ENCODE results near the gene LAMA5. TPM values are rescaled to one million over a fixed set of nuclear protein-coding genes. Genes with fewer than 3 reads are reported as not detected.

Gene LAMA5
- total and polyA plus RNA-seq, 2 of the 8 experiments (the other 6 are each of a cell fraction or from before 2014, with no cell fraction given), result 34.4 to 225 TPM

DNA sequence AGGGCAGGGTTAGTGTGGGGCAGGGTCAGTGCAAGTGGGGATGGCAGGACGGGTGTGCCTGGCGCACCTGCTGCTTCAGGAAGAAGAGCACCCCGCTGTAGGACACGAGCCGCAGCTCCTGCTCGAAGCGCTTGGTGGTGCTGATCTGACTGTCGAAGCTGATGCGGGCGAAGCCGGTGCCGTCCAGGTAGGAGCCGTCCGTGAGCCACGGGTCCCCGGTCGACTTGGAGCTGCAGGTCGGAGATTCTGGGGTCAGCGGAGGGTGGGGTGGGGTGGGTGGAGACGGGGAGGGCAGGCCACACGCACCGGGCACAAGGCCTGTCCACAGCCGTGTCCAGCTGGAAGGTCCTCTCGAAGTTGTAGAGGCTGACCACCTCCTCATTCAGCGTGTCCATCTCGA, 54.1 kb downstream of the LAMA5 start:
- no peak overlapping the region for H2BK120ac ChIP-seq (replicated peaks; ENCODE audit: low read depth, low read length)
- no peak for FAIRE-seq
- H4K91ac ChIP-seq (replicated peaks; ENCODE audit: insufficient read length, low read length), result no peak overlapping the region
- H3K4me1 ChIP-seq (replicated peaks in 1 of 4; ENCODE audit: control insufficient read depth in 3 of 4, insufficient read depth in 4 of 4, low read length in 3 of 4), result no peaks in the 10 kb centered on the region
- no peak overlapping the region for H4K8ac ChIP-seq (ENCODE audit: extremely low read depth, insufficient read depth, low read length)
- no peak overlapping the region for H3K23ac ChIP-seq (ENCODE audit: insufficient read length)
- H3K4me3 ChIP-seq (ENCODE audit: extremely low read depth in 1 of 4, insufficient read depth in 2 of 4, low read depth in 3 of 4, low read length in 4 of 4), result no peak overlapping the region
- H3K4ac ChIP-seq (replicated peaks; ENCODE audit: insufficient read length, low read depth, low read length), result no peak overlapping the region
- TF ChIP-seq BRCA1 (IDR thresholded peaks at IDR 0.05; ENCODE audit: low read depth, low read length), result no peak
- TF ChIP-seq JUN (IDR thresholded peaks at IDR 0.05; ENCODE audit: low read depth, low read length), result no peak
- TF ChIP-seq CHD1 (IDR thresholded peaks at IDR 0.05; ENCODE audit: low read depth, low read length), result no peak
- no peak for TF ChIP-seq POLR2A (IDR thresholded peaks at IDR 0.05; ENCODE audit: control extremely low read depth in 1 of 2, low read depth in 2 of 2, low read length in 2 of 2)
- no peak overlapping the region for H2BK12ac ChIP-seq (ENCODE audit: low read depth, low read length)
- H2AFZ ChIP-seq (ENCODE audit: low read length), result no peak overlapping the region
- H3K79me1 ChIP-seq (ENCODE audit: low read depth, low read length), result no peaks in the 10 kb centered on the region
- H3K9me3 ChIP-seq (ENCODE audit: insufficient read depth in 2 of 2, low read depth in 1 of 2, low read length in 1 of 2), result peaks cover 0 to 11% of the 10 kb centered on the region in 2 experiments; a peak in 2 of 4 replicates
- H4K5ac ChIP-seq (ENCODE audit: insufficient read length, low read depth, low read length), result no peak overlapping the region
- no peak overlapping the region for H3K14ac ChIP-seq (ENCODE audit: insufficient read length)
- DNase-seq (ENCODE audit: low read depth in 1 of 2, low spot score in 2 of 2), result no peak
- no peaks in the 10 kb centered on the region; a peak in 1 of 4 replicates for H3K79me2 ChIP-seq (ENCODE audit: control insufficient read depth in 1 of 2, insufficient read depth in 2 of 2, low read length in 2 of 2)
- no peak overlapping the region for H3K4me2 ChIP-seq (ENCODE audit: insufficient read depth in 1 of 2, low read depth in 2 of 2, low read length in 2 of 2)
- H3K56ac ChIP-seq (replicated peaks; ENCODE audit: insufficient read length, low read depth, low read length), result no peak overlapping the region
- ChIA-PET CTCF (ENCODE audit: partially characterized antibody) (interaction anchor here (1.2 to 1.4 kb wide), 3 partner anchors 12 to 57 kb away, joined by 3 to 4 read pairs (median 4); no protein-coding TSS in a partner anchor), POLR2A (ENCODE audit: partially characterized antibody) (interaction anchor here (1.0 to 11.7 kb wide), 3 partner anchors 9 to 75 kb away, joined by 5 to 151 read pairs (median 96); partner anchors contain the start of gene RPS21)
- no peak overlapping the region for H2BK15ac ChIP-seq (ENCODE audit: low read length)
- 99% methylated on average over 18 of the region's 26 CpGs; no CpG with 5 or more reads in 1 of the 2 experiments for WGBS, 2 experiments (ENCODE audit: extremely low coverage in 1 of 2, insufficient coverage in 1 of 2, insufficient read length in 1 of 2, insufficient replicate concordance in 2 of 2, low coverage in 1 of 2, low lambda C conversion rate in 2 of 2, missing lambda C conversion rate in 1 of 2)
- H3K23me2 ChIP-seq (ENCODE audit: low read depth, low read length), result no peaks in the 10 kb centered on the region
- H3K36me3 ChIP-seq (ENCODE audit: control insufficient read depth in 2 of 4, insufficient read depth in 4 of 4, low read length in 3 of 4), result peaks cover 44 to 93% (median 77%) of the 10 kb centered on the region in 4 experiments
- no peak overlapping the region for H3K9ac ChIP-seq (replicated peaks in 1 of 4; ENCODE audit: extremely low read depth in 1 of 4, low read depth in 3 of 4, low read length in 3 of 4)
- no peak overlapping the region for H2BK5ac ChIP-seq (ENCODE audit: low read depth, low read length)
- H3K18ac ChIP-seq (ENCODE audit: extremely low read depth, low read length), result no peak overlapping the region
- H4K20me1 ChIP-seq (replicated peaks in 1 of 2; ENCODE audit: control insufficient read depth in 1 of 2, insufficient read depth in 2 of 2, low read length in 2 of 2), result peaks cover under 1 to 17% of the 10 kb centered on the region in 2 experiments
- no peak overlapping the region for H2BK20ac ChIP-seq (ENCODE audit: low read length)
- no peak overlapping the region for H3K27ac ChIP-seq (ENCODE audit: low read depth, low read length)
- no peaks in the 10 kb centered on the region for H3K27me3 ChIP-seq (replicated peaks in 1 of 4; ENCODE audit: control insufficient read depth in 3 of 4, extremely low read depth in 1 of 4, insufficient read depth in 3 of 4, low read length in 3 of 4)
- H2AK5ac ChIP-seq (ENCODE audit: low read depth, low read length), result no peak overlapping the region

Data from H1 (cell line).